Psoas muscle (tissue), 8 donors: Measurements from ENCODE around the gene RBMY1D. TPM values are rescaled to one million over a fixed set of nuclear protein-coding genes. Genes with fewer than 3 reads are reported as not detected.
"Not testable (repeated sequence)": the region's sequence is repeated elsewhere in the genome, so short reads cannot be mapped to it uniquely, and the experiment has no call there.

Experiments used
- ATAC-seq, 4 donors: fragments of 200-7000 bp; cut with Tn5 transposase; one replicate each; pipeline ENCODE4 v1.9.1; 2020; ENCODE audit warnings: moderate library complexity in 3 of 4, mild to moderate bottlenecking in 2 of 4
- DNase-seq, 2 donors: peaks; one replicate each; pipeline ENCODE4 v3.0.0-alpha.2; 2020
- H3K27ac ChIP-seq: fragments of 200-600 bp; one replicate; pipeline ENCODE4 v1.8.0; 2022
- H3K27me3 ChIP-seq, 3 donors: fragments of 200-600 bp in 1 of 3; one replicate each; pipeline versions ENCODE4 v1.6.1 to v1.8.0; 2013 to 2022; ENCODE audit warnings: low read length in 2 of 3, mild to moderate bottlenecking in 2 of 3, moderate library complexity in 1 of 3; ENCODE audit not compliant: insufficient read depth in 3 of 3
- H3K36me3 ChIP-seq, 2 donors: fragments of 200-600 bp in 1 of 2; one replicate each; pipeline versions ENCODE4 v1.6.1 to v1.8.0; 2013 to 2022; ENCODE audit warnings: low read depth in 1 of 2, mild to moderate bottlenecking in 1 of 2, moderate library complexity in 1 of 2; ENCODE audit not compliant: insufficient read depth in 1 of 2
- H3K4me1 ChIP-seq: fragments of 200-600 bp; one replicate; pipeline ENCODE4 v1.8.0; 2022
- H3K4me3 ChIP-seq: fragments of 200-600 bp; one replicate; pipeline ENCODE4 v1.8.0; 2022; ENCODE audit warnings: mild to moderate bottlenecking
- H3K9me3 ChIP-seq: fragments of 200-600 bp; one replicate; pipeline ENCODE4 v1.8.0; 2022
- WGBS, 3 donors: extraction: QIAGEN DNeasy Blood & Tissue Kit; methylation state at CpG; one replicate each; pipeline versions ENCODE4 v1.1.6 to v1.1.7; 2013; 5-methylcytosine and 5-hydroxymethylcytosine counted together
- intact Hi-C, 2 donors: fragments of 100-400 bp; cut with DNase I; formaldehyde crosslinking; loops; one replicate each; pipeline versions ENCODE4 v1.11.0 to v1.14.2; 2022
- long read RNA-seq, 2 donors: library from polyadenylated mRNA; unstranded; transcript quantifications; one replicate each; pipeline ENCODE4 v2.0.0, GENCODE V29; 2021
- polyA plus RNA-seq, 3 donors: library from polyadenylated mRNA; stranded (reverse); fragments of 200-250 nt; gene quantifications; one replicate each; pipeline ENCODE4 v1.2.3, GENCODE V29; 2013
- total RNA-seq, 4 donors: library from RNA; stranded (reverse); fragmentation: NEBNext Ultra II Directional in 2 of 4; extraction: Animal tissue kit (Norgen Biotek cat#: 25700) in 2 of 4; gene quantifications; one replicate each; pipeline versions ENCODE4 v1.2.1 to v1.2.4, GENCODE V29; 2021 to 2023
- TF ChIP-seq, protein P1 (sequence below): fragments of 200-600 bp; IDR thresholded peaks from one replicate; pipeline ENCODE4 v1.8.0; 2022; ENCODE audit warnings: antibody characterized with exemption
- donor health status: healthy with polysubstance abuse.
- donor health status: DM: no; HTN: no; CAD: no; lungs with moderate emphysema.
- donor health status: Bipolar disorder and iron deficiency.
- donor health status: healthy.
- donor health status: DM: yes; HTN: yes; CAD: no.
- donor health status: DM: no; HTN: no; CAD: no.
- donor health status: DM: no; HTN: no; CAD: no.
- donor health status: DM: yes; HTN: yes; CAD: no.

RBMY1D gene
- total RNA-seq (not detected), polyA plus RNA-seq (not detected)
- long read RNA-seq, donor 1: 0 reads
- long read RNA-seq, donor 2: 0 reads

GRCh38 chrY:21894426-21894825 lies at the start of gene RBMY1D:
TSS of gene RBMY1D (minus strand) at chrY:21894526. CDS start at chrY:21892513, 2,013 bp downstream.
- H3K4me3 ChIP-seq, ATAC-seq, H3K27ac ChIP-seq, DNase-seq, H3K27me3 ChIP-seq, H3K4me1 ChIP-seq, intact Hi-C loops, H3K9me3 ChIP-seq, H3K36me3 ChIP-seq: not testable (repeated sequence)
- WGBS, 3 donors: no CpG with 5 or more reads among the region's 28 CpGs

DNA sequence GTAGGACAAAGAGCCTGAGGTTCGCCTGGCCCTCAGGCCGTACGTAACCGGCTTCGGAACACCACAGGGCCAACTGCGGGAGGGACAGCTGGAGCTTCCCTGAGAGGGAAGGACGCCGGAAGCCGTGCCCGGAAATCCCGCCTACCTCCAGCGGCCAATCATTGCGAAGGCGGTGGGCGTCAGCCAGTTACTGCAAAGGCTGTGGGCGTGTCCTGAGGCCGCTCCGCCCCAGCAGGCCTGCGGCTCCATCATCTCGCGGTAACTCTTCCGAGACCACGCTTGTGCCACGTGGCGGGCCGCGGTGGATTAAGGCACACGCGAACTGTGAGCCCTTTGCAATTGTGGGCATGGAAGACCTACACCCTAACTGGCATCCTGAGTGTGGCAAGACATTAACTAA lies 23.6 kb upstream of the RBMY1D start, which contains the start of gene RBMY1E:
TSS of gene RBMY1E (minus strand) at position 101 of the 400 bp plus-strand sequence. CDS start 1,978 bp downstream, outside the sequence.
- DNase-seq, H3K4me1 ChIP-seq, ATAC-seq, intact Hi-C loops, H3K27ac ChIP-seq, H3K9me3 ChIP-seq, H3K4me3 ChIP-seq, H3K36me3 ChIP-seq, H3K27me3 ChIP-seq: not testable (repeated sequence)
- WGBS, 3 donors: no CpG with 5 or more reads among the region's 29 CpGs

GRCh38 chrY:21869407-21870076 lies 24.8 kb downstream of the RBMY1D start:
- intact Hi-C loops: not testable (repeated sequence)

DNA sequence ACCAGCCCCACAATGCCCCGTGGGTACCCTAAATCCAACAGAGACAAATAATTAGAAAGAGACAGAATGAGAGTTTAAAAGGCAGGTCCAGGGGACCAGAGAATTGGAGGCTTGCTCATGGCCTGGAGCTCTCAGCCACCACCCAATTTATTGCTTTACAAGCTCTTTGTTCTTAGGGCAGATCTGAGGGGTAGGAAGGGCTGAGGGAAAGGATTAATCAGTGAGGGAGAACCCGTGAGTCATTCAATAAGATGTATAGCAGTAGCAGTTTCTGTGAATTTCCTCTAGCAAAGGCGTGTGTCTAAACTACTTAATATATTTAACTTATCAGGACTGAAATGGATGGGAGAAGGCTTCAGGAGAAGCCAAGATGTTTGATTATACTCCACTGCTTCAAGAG lies 48.8 kb downstream of the RBMY1D start:
- Histone ChIP-seq H3K27ac (no peak overlapping the region), H3K4me1 (no peaks in the 10 kb centered on the region), H3K36me3 (no peaks in the 10 kb centered on the region), H3K27me3 (no peaks in the 10 kb centered on the region), H3K4me3 (no peak overlapping the region), H3K9me3 (no peaks in the 10 kb centered on the region)
- TF ChIP-seq, protein P1, sequence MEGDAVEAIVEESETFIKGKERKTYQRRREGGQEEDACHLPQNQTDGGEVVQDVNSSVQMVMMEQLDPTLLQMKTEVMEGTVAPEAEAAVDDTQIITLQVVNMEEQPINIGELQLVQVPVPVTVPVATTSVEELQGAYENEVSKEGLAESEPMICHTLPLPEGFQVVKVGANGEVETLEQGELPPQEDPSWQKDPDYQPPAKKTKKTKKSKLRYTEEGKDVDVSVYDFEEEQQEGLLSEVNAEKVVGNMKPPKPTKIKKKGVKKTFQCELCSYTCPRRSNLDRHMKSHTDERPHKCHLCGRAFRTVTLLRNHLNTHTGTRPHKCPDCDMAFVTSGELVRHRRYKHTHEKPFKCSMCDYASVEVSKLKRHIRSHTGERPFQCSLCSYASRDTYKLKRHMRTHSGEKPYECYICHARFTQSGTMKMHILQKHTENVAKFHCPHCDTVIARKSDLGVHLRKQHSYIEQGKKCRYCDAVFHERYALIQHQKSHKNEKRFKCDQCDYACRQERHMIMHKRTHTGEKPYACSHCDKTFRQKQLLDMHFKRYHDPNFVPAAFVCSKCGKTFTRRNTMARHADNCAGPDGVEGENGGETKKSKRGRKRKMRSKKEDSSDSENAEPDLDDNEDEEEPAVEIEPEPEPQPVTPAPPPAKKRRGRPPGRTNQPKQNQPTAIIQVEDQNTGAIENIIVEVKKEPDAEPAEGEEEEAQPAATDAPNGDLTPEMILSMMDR: no peak
- DNase-seq: no peak
- intact Hi-C loops: no loop called here
- no peak for ATAC-seq
- 32 to 37% methylated on average over 3 of the region's 3 CpGs; no CpG with 5 or more reads in 1 of the 3 donors for WGBS, 3 donors

More at GRCh38 chrY:21869407-21870076, 24.8 kb downstream of the RBMY1D start:
- H3K36me3 ChIP-seq, H3K27me3 ChIP-seq, ATAC-seq, DNase-seq, H3K27ac ChIP-seq, H3K4me3 ChIP-seq, H3K9me3 ChIP-seq, H3K4me1 ChIP-seq: not testable (repeated sequence)
- WGBS, 3 donors: no CpG with 5 or more reads among the region's 5 CpGs

DNA sequence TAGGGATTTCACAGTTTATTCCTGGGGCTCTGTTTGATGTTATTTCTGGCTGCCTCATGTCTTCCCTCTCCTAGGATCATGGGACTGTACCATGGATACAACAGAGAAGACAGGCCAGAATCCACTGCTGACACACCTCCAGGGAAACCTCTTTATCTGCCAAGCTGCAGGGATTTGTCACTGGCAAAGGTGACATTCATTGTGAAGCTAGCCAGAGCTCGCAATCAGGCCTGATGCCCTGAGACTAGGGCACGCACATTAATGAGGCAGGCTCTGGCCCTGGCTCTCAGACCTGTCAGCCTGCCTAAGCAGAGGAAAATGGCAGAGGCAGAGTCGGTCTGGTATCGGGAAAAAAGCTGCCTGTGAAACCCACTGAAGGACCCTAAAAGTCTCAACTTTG lies 52.2 kb downstream of the RBMY1D start:
- no peak for ATAC-seq
- TF ChIP-seq, protein P1: no peak
- H3K9me3 ChIP-seq: no peaks in the 10 kb centered on the region
- WGBS, 3 donors: 65 to 77% methylated on average over 4 of the region's 4 CpGs; no CpG with 5 or more reads in 1 of the 3 donors
- intact Hi-C loops: no loop called here
- H3K4me1 ChIP-seq: no peaks in the 10 kb centered on the region
- H3K4me3 ChIP-seq: no peak overlapping the region
- H3K27ac ChIP-seq: no peak overlapping the region
- H3K36me3 ChIP-seq: no peaks in the 10 kb centered on the region
- DNase-seq: no peak
- H3K27me3 ChIP-seq: no peaks in the 10 kb centered on the region

DNA sequence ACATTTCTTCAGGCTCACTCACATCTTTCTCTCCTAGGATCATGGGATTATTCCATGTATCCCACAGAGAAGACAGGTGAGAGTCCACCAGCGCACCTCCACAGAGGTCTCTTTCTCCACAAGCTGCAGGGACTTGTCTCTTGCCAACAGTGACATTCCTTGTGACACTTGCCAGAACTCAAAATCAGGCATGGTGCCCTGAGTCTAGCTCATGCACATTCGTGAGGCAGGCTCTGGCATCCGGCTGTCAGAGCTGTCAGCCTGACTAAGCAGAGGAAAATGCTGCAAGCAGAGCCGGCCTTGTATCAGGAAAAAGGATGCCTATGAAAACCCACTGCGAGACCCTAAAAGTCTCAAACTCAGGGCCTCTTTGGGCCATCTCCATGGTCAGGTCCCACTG lies 54.8 kb downstream of the RBMY1D start:
- H3K4me1 ChIP-seq: no peaks in the 10 kb centered on the region
- no peak overlapping the region for H3K27ac ChIP-seq
- WGBS, 3 donors: 39 to 57% methylated on average over 5 of the region's 5 CpGs; no CpG with 5 or more reads in 1 of the 3 donors
- no peaks in the 10 kb centered on the region for H3K27me3 ChIP-seq
- intact Hi-C loops: no loop called here
- no peak overlapping the region for H3K4me3 ChIP-seq
- no peaks in the 10 kb centered on the region for H3K36me3 ChIP-seq
- no peaks in the 10 kb centered on the region for H3K9me3 ChIP-seq
- no peak for ATAC-seq
- DNase-seq: no peak
- TF ChIP-seq, protein P1: no peak
